HG03565 (cell line): ENCODE results near the gene TRIM9.

Experiments
- ATAC-seq: cut with Tn5 transposase; IDR thresholded peaks from one replicate; pipeline ENCODE4 v1.9.1; 2021; ENCODE audit warnings: mild to moderate bottlenecking, moderate library complexity; ENCODE audit not compliant: unreplicated experiment

Gene TRIM9

DNA sequence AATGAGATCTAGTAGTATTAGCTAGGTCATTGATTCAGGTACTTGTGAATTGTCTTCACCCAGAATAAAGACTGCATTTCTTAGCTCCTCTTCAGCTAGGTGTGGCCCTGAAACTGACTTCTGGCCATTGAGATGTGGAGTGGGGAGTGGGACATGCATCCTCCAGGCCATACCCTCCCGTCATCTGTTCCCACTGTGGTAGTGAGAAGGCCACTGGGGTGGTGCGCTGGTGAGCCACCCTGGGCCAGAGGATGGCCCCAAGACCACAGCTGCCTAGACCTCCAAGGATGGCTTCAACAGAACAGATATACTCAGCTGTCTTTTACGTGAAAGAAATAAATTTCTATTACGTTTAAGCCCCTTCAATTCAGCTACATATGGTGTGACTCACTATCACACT lies 36.5 kb downstream of the TRIM9 start:
- ATAC-seq, result no peak

DNA sequence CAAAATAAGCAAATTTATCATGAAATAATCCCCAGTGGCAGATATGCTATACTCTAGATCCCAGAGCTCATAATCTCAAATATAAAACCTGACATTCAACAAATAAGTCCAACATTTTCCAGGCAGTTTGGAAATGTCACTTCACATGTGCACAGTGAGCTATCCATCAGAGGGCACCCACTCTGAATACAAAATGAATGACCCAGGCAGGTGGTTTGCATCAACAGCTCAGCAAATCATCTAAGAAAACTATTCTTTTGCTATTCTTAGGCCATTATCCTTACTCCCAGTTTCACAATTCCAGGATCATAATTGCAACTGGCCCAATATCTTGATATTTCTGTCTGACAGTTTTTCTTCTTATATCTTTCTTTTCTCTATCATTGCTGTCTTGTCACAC lies 38.5 kb downstream of the TRIM9 start:
- no peak for ATAC-seq

DNA sequence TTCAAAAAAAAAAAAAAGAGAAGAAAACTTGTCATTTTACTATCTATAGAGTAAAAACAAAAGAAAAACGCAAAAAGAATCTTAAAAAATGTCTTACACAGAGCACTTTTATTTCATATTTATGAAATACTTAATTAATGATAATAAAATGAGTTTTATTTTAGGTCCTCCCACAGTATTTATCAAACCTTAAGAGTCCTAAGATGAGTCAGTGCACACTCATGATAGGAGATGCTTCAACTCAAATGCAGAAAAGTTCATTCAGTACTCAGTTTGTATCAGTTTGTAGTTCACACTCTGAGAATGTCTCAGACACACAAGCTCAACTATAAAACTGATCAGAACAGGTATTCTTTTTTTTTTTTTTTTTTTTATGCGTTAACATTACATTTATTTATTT lies 41.7 kb downstream of the TRIM9 start:
- ATAC-seq, result no peak

DNA sequence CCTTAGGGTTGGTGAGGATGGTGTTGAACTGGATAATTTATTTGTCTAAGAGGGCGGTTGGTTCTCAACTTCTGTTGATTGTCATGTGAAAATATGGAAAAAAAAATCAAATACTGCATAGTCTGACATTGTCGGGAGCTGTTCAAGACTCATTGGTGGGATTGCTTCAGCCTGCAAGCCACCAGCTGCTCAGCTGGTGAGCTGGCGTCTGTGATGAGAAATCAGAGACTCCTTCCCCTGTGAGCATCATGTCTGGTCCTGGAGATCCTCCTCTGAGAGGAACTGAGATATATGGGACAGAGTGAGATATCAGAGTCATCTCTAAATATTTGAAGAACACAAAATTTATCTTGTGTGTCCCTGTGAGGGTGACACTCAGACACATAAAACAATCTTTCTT lies 49.9 kb downstream of the TRIM9 start:
- no peak for ATAC-seq

DNA sequence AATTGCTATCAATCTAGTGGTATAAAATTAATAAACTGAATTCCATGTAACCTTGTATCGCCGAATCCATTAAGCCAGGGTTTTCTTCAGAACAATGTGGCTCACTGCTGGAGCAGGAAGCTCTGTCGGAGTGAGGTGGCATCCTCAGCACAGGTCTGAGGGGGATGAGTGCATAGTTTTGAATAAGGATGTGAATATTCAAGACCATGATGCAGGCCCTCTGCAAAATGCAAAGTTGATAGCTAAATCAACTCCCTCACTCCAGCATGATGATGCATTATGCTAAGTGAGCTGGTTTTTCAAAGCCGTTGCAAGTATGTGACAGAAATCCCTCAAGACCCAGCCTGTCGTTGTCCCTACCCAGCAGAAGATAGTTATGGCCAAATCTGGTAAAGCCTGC lies 53.0 kb downstream of the TRIM9 start:
- ATAC-seq, result no peak

DNA sequence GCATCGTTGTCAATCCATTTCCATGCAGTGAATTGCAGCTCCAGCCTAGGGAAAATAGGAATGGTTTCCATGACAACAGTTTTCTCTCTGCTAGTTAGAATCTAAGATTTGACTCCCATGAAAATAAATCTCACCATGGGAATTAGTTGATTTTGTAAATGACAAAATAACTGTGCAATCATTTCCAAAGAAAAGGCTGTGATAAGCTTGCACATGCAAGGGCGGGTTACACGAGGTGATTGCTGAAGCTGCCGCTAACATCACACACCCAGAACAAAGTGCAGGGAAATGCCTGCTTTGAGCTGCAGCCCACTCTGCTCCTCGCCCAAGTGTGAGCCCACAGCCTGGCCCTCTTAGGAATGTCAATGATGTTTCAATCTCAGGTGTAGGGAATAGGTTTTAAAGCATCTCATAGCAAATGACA lies 53.8 kb downstream of the TRIM9 start:
- no peak for ATAC-seq

DNA sequence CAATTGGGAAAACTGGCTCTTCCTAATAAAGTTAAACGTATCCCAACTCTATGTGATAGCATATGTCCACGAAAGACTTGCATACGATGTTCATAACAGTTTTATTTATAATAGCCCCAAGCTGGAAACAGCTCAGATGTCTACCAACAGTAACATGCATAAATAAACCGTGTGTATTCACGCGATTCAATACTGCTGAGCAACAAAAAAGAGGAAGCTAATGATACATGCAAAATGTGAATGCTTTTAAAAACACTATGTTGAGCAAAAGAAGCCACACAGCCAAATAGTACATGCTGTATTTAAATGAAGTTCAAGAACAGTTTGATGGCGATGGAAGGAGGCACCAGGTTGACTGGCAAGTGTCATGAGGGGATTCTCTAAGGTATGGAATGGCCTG lies 55.7 kb downstream of the TRIM9 start:
- no peak for ATAC-seq

DNA sequence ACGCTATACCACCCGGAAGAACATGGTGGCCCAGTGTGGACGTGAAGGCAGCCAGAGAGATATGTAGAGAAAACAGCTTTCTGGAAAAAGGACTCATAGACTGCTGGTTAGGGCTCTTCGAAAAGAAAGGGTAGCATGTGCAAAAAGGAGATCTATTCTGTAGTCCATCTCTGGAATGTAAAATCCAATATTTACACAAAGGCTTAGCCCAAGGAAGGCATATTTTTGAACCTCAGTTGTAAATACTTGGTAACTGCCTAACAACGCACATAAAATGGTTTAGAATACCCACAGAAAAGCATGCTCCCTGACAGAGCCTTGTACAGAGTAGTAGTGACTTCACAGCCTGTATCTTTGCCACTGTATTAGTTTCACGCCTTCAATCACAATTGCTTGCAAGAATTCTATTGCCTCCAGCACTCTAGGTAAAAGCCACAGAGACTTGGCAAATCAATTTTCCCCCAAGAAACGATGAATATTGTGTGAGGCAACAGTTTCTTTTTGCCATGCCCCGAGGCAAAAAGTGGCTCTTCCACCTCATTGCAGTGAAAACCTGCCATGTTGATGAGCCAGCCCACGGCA lies 59.2 kb downstream of the TRIM9 start:
- no peak for ATAC-seq

DNA sequence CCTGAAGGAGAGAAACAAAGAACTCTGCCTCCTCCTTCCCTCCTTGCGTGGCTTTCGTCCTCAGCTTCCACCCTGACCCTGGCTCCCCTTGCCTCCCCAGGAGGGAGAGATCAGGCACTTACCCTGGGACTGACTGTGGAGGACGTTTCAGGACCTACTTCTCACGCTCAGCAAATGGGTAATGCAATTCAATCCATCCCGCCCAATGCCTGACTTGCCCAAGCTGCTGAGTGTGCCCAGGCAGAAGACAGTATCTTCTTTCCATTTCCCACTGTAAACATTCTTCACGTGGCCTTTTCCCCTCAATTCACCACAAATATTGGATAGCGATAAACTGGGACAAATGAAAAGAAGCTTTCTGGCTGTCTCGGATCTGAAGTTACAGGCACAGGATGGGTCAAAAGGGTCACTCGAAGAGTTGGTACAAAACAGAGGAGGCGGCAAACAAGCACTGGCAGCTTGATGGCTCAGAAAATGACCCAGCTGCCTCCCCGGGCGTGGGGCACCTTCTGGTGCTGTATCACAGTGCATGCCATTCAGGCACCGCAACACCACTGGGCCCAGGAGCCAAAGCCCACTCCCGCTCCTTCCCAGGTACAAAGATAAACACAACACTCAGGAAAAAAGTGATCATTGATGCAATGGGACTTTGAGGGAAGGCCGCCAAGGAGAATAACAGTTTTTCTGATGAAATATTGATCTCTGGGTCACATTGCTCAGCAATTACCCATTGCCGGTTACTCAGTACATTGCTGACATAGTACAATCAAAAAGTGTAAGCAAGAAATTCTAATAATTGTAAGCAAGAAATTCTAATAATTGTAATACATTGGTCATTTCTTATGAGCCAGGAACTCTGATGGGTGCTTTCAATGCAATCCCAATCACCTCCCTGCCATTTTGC lies 65.8 kb downstream of the TRIM9 start:
- no peak for ATAC-seq

DNA sequence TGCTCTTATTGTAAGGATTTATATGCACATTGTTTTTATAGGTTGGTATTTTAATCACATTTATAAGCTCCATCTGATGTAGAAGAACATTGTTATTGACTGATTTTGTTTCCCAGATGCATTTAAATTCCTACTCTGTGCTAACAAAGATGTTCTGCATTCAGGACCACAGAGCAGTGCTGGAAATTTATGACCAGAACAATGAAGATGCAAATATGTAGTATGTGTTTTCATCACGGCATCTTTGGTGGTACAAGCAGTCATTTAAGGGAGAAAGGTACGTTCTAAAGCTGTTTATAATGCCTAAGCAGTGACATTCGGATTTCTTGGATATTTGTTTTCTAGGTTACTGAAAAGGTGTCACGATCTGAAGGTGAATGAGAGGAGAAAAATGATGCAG lies 66.5 kb downstream of the TRIM9 start:
- ATAC-seq, result no peak

DNA sequence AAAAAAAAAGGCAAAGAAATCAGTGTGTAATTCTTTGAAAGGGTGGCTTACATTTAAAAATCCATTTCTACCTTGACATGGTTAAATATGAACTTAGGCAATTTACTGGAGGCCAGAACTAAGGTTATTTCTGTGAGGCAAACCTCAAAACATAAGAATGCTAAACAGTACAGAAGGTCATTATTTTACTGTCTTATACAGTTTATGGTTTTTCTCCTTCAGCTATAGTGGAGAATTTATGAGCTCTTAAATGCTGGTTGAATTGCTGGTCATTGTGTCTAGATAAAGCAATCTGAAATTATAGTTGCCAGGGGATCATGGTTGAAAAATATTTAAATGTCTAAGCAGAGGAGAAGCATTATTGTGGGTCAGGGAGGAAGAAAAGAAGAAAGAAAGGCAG lies 70.5 kb downstream of the TRIM9 start:
- no peak for ATAC-seq

DNA sequence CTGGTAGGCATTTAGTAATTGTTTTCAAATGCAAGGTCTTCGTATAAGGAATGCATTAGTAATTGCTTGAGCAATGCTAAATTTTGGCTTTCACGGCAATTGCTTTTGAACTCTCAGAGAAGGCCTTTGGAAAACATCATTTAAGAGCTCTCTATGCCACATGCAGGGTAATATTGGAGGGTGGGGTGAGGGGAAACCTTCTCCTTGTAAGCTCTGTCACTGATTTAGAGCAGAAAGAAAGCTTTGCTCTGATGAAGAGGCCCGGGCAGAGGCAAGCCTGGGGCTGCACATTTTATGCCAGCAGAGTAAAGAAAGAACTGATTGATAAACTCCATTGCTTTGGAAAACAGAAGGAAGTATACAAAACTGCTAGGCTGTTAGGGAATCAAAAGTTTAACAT lies 70.9 kb downstream of the TRIM9 start:
- ATAC-seq, result no peak

DNA sequence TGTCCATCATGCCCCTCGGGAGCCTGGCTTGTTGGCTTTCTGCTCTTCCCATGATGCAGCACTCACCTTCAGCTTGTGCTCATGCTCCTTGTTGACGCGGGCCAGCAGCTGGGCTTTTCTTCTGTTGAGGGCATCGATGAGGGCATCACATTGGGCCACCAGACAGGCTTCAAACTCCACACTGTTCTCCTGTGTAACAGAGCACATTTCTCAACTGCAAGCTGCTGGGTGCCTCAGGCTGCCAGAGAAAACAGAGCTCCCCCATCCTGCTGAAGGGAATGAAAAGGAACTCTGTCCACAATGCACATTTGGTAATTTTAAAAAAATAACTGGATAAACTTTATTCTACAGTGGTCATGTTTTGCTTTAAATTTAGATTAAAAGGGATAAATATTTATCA lies 72.1 kb downstream of the TRIM9 start:
- no peak for ATAC-seq

DNA sequence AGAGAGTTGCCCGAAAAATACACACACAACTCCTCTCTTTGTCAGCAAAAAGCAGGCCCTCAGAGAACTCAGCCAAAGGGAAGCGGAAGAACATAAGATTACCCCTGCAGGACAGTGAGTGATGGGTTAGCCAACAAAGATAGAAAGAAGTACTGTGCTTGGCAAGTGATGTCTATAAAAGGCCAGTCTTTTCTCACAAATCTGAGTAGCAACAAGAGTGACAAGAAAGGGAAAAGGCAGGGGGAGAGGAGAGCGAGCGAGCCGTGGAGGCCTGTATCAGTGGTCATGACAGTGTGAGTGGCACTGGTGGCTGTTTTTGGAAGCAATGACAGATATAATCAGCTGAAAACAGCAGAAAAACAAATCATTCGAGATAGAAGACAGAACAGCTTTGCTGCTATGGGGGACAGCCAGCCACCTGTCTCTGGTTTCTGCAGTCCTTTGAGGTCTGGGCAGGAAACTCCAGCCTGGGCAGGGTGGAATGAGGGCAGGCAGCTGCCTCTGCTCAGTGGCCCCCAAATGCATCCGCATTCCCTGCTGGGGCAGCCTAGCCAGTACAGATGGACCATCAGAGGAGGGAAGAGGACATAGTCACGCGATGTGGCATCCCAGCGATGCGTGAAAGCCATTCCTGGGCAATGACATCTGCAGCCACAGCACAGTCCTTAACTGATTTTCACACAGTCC lies 74.7 kb downstream of the TRIM9 start:
- ATAC-seq, result no peak

DNA sequence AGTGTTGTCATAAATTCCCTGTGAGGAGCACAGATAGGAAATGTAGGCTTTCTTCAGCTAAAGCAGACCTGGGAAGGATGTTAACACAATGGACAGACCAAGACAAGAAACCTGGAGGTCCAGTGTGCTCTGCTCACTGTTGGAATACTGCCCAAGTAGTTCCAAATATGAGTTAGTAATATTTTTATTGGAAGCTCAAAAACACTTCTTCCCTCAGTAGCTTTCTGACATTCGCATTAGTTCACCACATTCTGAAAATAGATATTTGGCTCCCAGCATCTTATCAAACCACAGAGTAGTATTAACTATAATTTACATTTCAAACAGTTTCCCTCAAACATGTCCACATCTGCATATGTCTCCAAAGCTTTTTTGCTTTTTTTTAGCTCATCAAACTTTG lies 75.8 kb downstream of the TRIM9 start:
- ATAC-seq, result no peak

DNA sequence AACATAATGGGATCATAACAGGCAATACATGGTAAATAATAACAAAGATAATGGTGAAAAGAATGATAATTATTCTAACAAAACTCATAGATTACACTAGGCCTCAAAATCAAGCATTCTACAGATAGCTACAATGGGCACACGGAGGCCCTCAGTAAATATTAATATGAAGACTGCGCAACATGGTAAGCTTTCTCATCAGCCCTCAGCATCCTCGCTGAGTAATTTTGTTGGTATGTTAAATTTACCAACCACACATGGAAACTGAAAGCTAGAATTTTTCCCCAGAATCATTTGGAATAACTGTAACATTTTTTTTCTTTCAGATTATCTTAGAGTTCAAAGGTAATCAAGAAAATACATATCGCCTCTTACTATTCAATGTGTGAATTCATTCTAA lies 76.4 kb downstream of the TRIM9 start:
- ATAC-seq, result no peak

DNA sequence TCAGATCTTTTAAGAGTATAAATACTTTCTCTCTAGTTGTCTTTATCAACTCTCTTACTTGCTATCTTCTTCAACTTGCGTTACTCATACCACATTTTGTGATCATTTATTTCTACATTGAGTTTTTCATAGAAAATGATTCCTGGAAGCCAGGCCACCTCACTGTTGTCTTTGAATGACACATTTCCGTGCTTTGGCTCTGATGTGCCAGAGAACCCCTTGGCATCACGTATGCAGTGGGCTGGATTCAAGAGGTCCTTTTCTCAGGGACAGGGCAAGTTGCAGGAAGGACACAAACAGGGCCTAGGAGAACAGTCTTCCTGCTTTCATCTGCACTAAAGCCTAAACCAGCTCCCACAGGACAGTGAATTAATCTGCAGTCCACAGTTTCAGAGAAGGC lies 80.3 kb downstream of the TRIM9 start:
- no peak for ATAC-seq

DNA sequence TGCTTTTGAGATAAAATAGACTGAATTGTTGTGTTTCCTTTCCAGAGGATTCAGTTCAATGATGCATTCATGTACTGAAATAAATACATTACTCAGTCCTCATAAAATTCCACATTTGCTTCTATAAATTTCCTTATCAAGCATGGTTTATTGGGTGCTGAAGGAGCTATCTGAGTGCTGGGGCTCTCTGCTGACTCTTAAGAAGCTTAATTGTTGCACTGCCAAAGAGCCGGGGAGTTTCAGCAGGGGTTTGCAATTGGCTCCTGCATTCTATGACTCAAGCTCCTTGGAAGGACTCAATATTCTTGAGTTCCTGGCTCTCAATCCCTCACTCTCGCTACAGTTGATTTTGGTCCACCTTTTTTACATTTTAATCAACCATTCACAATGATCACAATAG lies 80.8 kb downstream of the TRIM9 start:
- no peak for ATAC-seq

DNA sequence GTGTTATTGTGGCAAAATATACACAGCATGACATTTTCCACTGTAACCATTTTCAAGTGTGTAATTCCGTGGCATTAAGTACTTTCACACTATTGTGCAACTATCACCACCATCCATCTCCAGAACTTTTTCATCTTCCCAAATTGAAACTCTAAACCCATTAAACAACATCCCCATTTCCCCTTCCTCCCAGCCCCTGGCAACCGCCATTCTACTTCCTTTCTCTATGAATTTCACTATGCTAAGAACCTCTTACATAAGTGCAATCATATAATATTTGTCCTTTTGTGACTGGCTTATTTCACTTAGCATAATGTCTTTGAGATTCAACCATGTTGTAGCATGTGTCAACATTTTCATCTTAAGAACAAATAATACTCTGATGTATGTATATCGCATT lies 82.8 kb downstream of the TRIM9 start:
- ATAC-seq, result no peak

DNA sequence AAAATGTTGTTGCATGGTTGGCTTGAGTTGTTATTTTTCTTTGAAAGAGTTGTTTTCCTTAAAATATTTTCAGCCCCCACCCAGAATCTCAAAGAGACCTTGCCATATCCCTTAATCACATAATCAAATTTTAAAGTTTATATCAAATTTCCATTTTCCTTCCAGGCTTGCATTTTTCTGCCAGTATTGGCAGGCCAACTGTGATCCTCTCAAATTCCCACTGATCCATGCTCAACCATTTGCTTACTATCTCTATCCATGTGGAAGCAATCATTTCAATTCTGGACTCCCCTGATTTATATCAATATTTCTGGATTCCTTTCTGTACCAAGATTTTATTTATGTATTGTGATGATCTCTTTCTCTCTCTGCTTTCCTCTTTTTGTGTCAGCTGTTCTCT lies 86.5 kb downstream of the TRIM9 start:
- ATAC-seq, result no peak

DNA sequence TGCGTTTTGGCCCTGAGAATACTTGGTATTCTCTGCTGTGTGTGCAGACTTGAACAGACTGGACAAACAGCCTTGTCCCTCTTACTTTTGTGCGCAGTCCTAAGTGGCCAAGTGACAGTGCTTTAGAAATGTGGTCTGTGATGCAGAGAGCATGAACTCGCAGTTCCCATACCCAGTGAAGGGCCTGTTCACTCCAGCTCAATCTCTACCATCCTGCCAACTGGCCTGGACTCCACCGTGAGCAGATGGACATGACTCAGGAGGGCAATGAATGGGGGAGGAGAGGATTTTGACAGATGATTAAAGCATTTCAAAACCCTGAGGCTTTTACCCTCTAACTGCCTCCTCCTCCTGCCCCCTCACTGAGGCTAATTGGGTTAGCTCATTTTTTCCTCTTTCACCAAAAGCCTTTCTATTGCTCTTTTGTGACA lies 88.1 kb downstream of the TRIM9 start:
- ATAC-seq, result no peak

DNA sequence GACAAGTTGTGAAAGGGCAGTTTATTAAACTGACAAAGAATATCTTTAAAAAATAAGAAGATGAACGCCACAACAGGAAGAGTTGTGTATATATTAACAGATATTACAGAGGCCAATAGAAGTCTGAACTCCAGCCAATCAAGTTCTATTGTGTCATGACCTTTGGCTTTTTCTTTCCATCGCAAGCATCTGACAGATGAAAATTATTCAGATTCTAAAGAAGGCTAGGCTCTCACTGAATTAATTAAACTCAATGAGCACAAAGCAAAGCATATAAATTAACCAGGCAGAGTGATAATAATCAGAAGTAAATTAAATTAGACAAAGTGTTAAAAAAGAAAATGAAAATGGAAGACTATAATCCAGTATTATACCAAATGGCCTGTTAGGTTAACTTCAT lies 88.6 kb downstream of the TRIM9 start:
- no peak for ATAC-seq
